Measurements from ENCODE around the gene TNS3. TPM values are rescaled to one million over a fixed set of nuclear protein-coding genes. Genes with fewer than 3 reads are reported as not detected.

Gene TNS3
- total RNA-seq, 4 donors from 2014 or later, result 27.2 to 110 (median 47.5) TPM

GRCh38 chr7:47358944-47359588, 222.8 kb downstream of the TNS3 start:
- Histone ChIP-seq H3K36me3 (no peaks in the 10 kb centered on the region), H3K4me1 (no peaks in the 10 kb centered on the region), H3K27me3 (no peaks in the 10 kb centered on the region), H3K4me3 (no peak overlapping the region), H3K9me3 (no peaks in the 10 kb centered on the region), H3K27ac (no peak overlapping the region)
- TF ChIP-seq CTCF (IDR thresholded peaks at IDR 0.05) (no peak), POLR2A (IDR thresholded peaks at IDR 0.05) (no peak)
- no peak for DNase-seq
- intact Hi-C loops (cut with DNase I; ENCODE audit: low total_unique reads), result no loop called here

- H3K36me3 ChIP-seq, result no peaks in the 10 kb centered on the region
- no peaks in the 10 kb centered on the region for H3K27me3 ChIP-seq
- no peaks in the 10 kb centered on the region for H3K9me3 ChIP-seq
- intact Hi-C loops (cut with DNase I; ENCODE audit: low total_unique reads), result no loop called here
- TF ChIP-seq CTCF (IDR thresholded peaks at IDR 0.05), result no peak
- no peak for TF ChIP-seq POLR2A (IDR thresholded peaks at IDR 0.05)
- H3K4me1 ChIP-seq, result no peaks in the 10 kb centered on the region
- H3K27ac ChIP-seq, result no peak overlapping the region
- DNase-seq, result no peak
- H3K4me3 ChIP-seq, result no peak overlapping the region
Measured at GRCh38 chr7:47358357-47358756, 223.6 kb downstream of the TNS3 start.

GRCh38 chr7:47357863-47358262, 224.0 kb downstream of the TNS3 start:
- intact Hi-C loops (cut with DNase I; ENCODE audit: low total_unique reads), result no loop called here
- no peaks in the 10 kb centered on the region for H3K36me3 ChIP-seq
- no peak for DNase-seq
- no peaks in the 10 kb centered on the region for H3K4me1 ChIP-seq
- no peaks in the 10 kb centered on the region for H3K27me3 ChIP-seq
- no peaks in the 10 kb centered on the region for H3K9me3 ChIP-seq
- H3K4me3 ChIP-seq, result no peak overlapping the region
- TF ChIP-seq POLR2A (IDR thresholded peaks at IDR 0.05), result no peak
- TF ChIP-seq CTCF (IDR thresholded peaks at IDR 0.05), result no peak
- no peak overlapping the region for H3K27ac ChIP-seq

- H3K36me3 ChIP-seq, result no peaks in the 10 kb centered on the region
- intact Hi-C loops (cut with DNase I; ENCODE audit: low total_unique reads), result no loop called here
- H3K9me3 ChIP-seq, result no peaks in the 10 kb centered on the region
- no peak overlapping the region for H3K4me3 ChIP-seq
- H3K27me3 ChIP-seq, result no peaks in the 10 kb centered on the region
- no peak overlapping the region for H3K27ac ChIP-seq
- TF ChIP-seq POLR2A (IDR thresholded peaks at IDR 0.05) (no peak), CTCF (IDR thresholded peaks at IDR 0.05) (no peak)
- H3K4me1 ChIP-seq, result no peaks in the 10 kb centered on the region
- DNase-seq, result peak in 1 of 2 donors; percentile 0
Measured at GRCh38 chr7:47357361-47357760, 224.6 kb downstream of the TNS3 start.

GRCh38 chr7:47356261-47356660, 225.7 kb downstream of the TNS3 start:
- no peaks in the 10 kb centered on the region for H3K4me1 ChIP-seq
- TF ChIP-seq CTCF (IDR thresholded peaks at IDR 0.05) (no peak), POLR2A (IDR thresholded peaks at IDR 0.05) (no peak)
- no peaks in the 10 kb centered on the region for H3K9me3 ChIP-seq
- no peak overlapping the region for H3K4me3 ChIP-seq
- no peak for DNase-seq
- H3K27me3 ChIP-seq, result no peaks in the 10 kb centered on the region
- no peak overlapping the region for H3K27ac ChIP-seq
- intact Hi-C loops (cut with DNase I; ENCODE audit: low total_unique reads), result no loop called here
- H3K36me3 ChIP-seq, result no peaks in the 10 kb centered on the region

Measured in uterus (tissue), 4 donors.